Transverse colon (tissue), 3 donors: Measurements from ENCODE around the gene TPH2.

Experiments used
- EP300 ChIP-seq: sonication (generic); formaldehyde crosslinking; IDR thresholded peaks from one replicate; pipeline ENCODE4 v1.6.1; 2017; ENCODE audit warnings: antibody characterized with exemption, low read depth
- POLR2A ChIP-seq: fragments of 450-650 bp; IDR thresholded peaks from one replicate; pipeline ENCODE4 v1.6.1; 2016; ENCODE audit warnings: antibody characterized with exemption, mild to moderate bottlenecking, moderate library complexity
- TF ChIP-seq, protein P1 (sequence below), 5 experiments: fragments of 200-600 bp in 3 of 5; fragments of 450-650 bp in 2 of 5; sonication (generic) in 3 of 5; IDR thresholded peaks; 1 replicate in 2 of 5; 2 replicates in 3 of 5; pipeline ENCODE4 v1.5.1; 2016 to 2017; ENCODE audit warnings: antibody characterized with exemption in 5 of 5, inconsistent platforms in 3 of 5, mild to moderate bottlenecking in 2 of 5, moderate library complexity in 1 of 5

GRCh38 chr12:71955970-71956369 lies 17.3 kb downstream of the TPH2 start:
- TF ChIP-seq, protein P1, sequence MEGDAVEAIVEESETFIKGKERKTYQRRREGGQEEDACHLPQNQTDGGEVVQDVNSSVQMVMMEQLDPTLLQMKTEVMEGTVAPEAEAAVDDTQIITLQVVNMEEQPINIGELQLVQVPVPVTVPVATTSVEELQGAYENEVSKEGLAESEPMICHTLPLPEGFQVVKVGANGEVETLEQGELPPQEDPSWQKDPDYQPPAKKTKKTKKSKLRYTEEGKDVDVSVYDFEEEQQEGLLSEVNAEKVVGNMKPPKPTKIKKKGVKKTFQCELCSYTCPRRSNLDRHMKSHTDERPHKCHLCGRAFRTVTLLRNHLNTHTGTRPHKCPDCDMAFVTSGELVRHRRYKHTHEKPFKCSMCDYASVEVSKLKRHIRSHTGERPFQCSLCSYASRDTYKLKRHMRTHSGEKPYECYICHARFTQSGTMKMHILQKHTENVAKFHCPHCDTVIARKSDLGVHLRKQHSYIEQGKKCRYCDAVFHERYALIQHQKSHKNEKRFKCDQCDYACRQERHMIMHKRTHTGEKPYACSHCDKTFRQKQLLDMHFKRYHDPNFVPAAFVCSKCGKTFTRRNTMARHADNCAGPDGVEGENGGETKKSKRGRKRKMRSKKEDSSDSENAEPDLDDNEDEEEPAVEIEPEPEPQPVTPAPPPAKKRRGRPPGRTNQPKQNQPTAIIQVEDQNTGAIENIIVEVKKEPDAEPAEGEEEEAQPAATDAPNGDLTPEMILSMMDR (IDR thresholded peaks at IDR 0.05): no peak
- TF ChIP-seq POLR2A: no peak
- no peak for TF ChIP-seq EP300
